HL-60/S4 (cell line): ENCODE results near the gene HBA1.
"Not testable (repeated sequence)": the region's sequence is repeated elsewhere in the genome, so short reads cannot be mapped to it uniquely, and the experiment has no call there.

Source experiments
- in situ Hi-C: fragments of 300-500 bp; cut with MboI; formaldehyde crosslinking; loops from 2 replicates; pipeline ENCODE4 v1.14.3; 2022; ENCODE audit warnings: low sequenced_read_pairs

HBA1 gene

DNA sequence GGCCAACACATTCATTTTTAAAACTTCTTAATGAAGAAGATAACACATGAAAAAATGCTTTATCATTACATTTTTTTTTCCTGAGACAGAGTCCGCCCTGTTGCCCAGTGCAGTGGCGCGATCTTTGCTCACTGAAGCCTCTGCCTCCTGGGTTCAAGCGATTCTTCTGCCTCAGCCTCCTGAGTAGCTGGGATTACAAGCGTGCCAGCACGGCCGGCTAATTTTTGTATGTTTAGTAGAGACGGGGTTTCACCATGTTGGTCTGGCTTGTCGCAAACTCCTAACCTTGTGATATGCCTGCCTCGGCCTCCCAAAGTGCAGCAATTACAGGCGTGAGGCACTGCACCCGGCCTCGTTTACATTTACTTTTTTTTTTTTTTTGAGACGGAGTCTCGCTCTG, 17.0 kb downstream of the HBA1 start:
- in situ Hi-C loops, result no loop called here

DNA sequence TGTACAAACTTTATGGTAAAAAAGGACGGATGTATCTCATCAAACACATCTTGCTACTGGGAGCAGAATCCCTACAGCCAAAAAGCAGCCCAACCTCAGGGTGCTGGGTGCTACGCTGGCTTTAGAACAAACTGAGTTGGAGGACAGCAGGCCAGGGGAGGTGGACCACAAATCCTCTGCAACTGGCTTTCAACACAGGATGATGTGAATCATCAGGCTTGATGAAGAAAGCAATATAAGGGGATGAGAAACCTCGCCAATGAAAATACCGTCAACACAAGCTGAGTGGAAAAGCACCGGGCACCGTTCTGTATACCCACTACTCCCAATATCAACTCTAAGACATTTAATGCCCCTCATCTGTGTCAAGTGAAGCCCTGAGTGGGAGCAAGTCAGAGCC, 18.0 kb downstream of the HBA1 start:
- in situ Hi-C loops, result no loop called here

DNA sequence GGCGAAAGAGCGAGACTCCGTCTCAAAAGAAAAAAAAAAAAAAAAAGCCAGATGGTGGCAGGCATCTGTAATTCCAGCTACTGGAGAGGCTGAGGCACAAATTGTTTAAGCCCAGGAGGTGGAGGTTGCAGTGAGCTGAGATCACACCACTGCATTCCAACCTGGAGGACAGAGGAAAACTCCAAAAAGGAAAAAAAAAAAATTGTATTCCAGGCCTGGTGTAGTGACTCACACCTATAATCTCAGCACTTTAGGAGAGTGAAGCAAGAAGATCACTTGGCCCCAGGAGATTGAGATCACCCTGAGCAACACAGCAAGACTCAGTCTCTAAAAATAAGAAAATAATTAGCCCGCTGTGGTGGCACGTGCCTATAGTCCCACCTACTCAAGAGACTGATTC, 23.9 kb downstream of the HBA1 start:
- in situ Hi-C loops, result no loop called here

DNA sequence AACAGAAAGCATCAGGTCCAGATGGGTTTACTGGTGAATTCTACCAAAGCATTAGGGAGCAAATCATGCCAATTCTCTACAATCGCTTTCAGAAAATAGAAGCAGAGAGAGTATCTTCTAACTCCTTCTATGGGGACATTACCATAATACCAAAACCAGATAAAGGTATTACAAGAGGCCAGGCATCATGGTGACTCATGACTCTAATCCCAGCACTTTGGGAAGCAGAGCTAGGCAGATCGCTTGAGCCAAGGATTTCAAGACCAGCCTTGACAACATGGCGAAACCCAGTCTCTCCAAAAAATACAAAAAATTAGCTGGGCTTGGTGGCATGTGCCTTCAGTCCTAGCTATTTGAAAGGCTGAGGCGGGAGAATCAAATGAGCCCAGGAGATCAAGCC, 26.8 kb downstream of the HBA1 start:
- in situ Hi-C loops, result no loop called here

DNA sequence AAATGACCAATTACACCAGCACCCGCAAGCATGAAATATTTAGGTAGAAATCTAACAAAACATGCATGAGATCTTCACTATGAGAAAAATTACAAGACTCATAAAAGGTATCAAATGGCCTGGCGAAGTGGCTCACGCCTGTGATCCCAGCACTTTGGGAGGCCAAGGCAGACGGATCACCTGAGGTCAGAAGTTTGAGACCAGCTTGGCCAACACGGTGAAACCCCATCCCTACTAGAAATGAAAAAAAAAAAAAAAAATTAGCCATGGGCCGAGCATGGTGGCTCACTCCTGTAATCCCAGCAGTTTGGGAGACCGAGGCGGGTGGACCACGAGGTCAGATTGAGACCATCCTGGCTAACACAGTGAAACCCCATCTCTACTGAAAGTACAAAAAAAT, 27.6 kb downstream of the HBA1 start:
- in situ Hi-C loops, result not testable (repeated sequence)

DNA sequence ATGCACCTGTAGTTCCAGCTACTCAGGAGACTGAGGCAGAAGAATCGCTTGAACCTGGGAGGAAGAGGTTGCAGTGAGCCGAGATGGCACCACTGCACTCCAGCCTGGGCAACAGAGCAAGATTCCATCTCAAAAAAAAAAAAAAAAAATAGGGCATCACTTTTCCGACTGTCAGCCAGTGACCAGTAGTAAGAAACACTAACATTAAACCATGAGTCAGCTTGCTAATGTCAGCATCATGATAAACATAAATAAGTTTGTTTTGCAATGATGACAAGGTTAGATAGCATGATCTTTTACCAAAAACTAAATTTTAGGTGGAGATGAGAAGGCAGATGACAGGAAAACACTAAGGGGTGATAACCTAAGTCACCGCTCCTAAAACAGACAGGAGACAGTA, 32.9 kb downstream of the HBA1 start:
- in situ Hi-C loops, result not testable (repeated sequence)

DNA sequence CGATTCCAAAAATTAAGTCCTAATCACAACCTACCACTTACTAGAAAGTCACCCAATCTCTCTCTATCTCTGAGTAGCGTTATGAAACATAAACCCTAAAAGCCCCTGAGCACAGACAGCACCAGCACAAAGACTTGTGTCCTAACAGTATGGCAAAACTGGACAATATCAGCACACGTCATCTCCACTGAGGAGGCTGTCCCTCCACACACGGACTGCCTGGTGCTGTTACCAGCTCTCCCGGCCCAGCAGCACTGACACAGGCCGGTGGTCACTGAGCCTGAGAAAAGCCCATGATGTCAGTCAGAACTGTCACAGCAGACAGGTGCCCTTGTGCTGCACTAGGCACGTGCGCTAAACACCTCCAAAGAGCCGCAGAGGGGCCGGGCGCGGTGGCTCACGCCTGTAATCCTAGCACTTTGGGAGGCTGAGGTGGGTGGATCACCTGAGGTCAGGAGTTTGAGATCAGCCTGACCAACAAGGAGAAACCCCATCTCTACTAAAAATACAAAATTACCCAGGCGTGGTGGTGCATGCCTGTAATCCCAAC, 35.2 kb downstream of the HBA1 start:
- in situ Hi-C loops, result not testable (repeated sequence)

DNA sequence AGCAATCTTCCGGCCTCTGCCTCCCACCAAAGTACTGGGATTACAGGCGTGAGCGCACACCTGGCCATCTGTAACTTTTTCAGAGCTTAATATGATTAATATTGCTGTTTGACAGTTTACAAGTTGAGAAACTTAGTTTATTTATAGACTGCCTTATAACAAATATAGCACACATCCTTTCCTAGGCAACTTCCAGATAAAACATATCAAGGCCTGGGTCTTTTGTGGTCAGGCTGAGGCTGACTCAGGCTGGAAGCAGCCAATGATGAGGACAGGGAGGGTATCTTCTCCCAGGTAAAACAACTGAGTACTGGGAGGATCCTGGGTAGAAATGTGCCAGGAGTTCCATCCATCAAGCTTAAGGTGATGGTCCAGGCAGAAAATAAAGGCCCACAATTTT, 36.5 kb downstream of the HBA1 start:
- in situ Hi-C loops, result no loop called here

DNA sequence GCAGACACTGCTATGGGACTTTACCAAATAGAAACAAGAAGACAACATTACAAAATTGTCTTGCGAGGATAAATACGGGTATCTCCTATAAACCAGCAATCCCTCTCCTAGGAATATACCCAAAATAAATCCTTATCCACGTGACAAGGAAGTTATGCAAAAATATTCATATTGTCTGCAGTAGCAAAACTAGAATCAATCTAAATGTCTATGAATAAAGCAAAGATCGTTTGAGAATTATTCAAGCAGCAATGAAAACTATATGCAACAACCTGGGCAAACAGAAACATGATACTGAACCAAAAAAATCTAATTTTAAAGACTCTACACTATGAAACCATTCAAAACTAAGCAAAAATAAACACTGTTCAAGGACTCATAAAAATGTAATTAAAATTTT, 43.5 kb downstream of the HBA1 start:
- in situ Hi-C loops, result no loop called here
